Endothelial cell of umbilical vein (primary cell): Measurements from ENCODE around the gene OR10A3. TPM values are rescaled to one million over a fixed set of nuclear protein-coding genes. Genes with fewer than 3 reads are reported as not detected.

Experiments
- BruUV-seq: library from RNA; stranded (reverse); fragments of 400-500 nt; replicated peaks from 2 replicates; lab custom pipeline; 2021; lab: Mats Ljungman, UMichigan
- CTCF ChIA-PET: fragments of 300-600, 350-600 bp; sonication (Branson Sonifier 250); formaldehyde crosslinking; loops from one replicate; lab custom pipeline; 2021; ENCODE audit warnings: antibody characterized with exemption, inconsistent platforms; lab: Charles Lee
- POLR2A ChIA-PET: fragments of 300-600, 350-600 bp; sonication (Branson Sonifier 250); formaldehyde crosslinking; loops from one replicate; lab custom pipeline; 2021; ENCODE audit warnings: antibody characterized with exemption, inconsistent platforms; lab: Charles Lee
- DNase-seq: peaks from one replicate; pipeline ENCODE4 v3.0.0-alpha.2; 2011; ENCODE audit warnings: low read depth, low spot score
- FAIRE-seq: peaks from 2 replicates; lab custom pipeline; 2011; peaks lifted over from hg19 to GRCh38; lab: Jason Lieb, UNC
- H2AFZ ChIP-seq: 2 replicates; pipeline ENCODE4 v1.6.0; 2012; ENCODE audit warnings: low read depth, low read length, control low read depth, inconsistent platforms
- H3K27ac ChIP-seq: 2 replicates; pipeline ENCODE4 v1.5.1; 2011; ENCODE audit warnings: low read depth, mild to moderate bottlenecking, control low read depth, low read length, moderate library complexity; ENCODE audit not compliant: insufficient read depth
- H3K27me3 ChIP-seq, 2 experiments: 2 replicates each; pipeline versions ENCODE4 v1.6.0 to v1.6.1; 2011; ENCODE audit warnings: low read length in 2 of 2, mixed read lengths in 1 of 2; ENCODE audit not compliant: control insufficient read depth in 2 of 2, insufficient read depth in 2 of 2
- H3K36me3 ChIP-seq, 2 experiments: 2 replicates in 1 of 2; 3 replicates in 1 of 2; pipeline ENCODE4 v1.5.1; 2011; ENCODE audit warnings: low read length in 2 of 2, mild to moderate bottlenecking in 1 of 2, moderate library complexity in 1 of 2; ENCODE audit not compliant: control insufficient read depth in 2 of 2, insufficient read depth in 2 of 2; ENCODE audit errors: extremely low read depth in 1 of 2
- H3K4me1 ChIP-seq: 3 replicates; pipeline ENCODE4 v1.5.1; 2011; ENCODE audit warnings: mild to moderate bottlenecking, low read length; ENCODE audit not compliant: control insufficient read depth, insufficient read depth; ENCODE audit errors: extremely low read depth
- H3K4me2 ChIP-seq: 2 replicates; pipeline ENCODE4 v1.6.1; 2011; ENCODE audit warnings: low read length, control low read depth, mixed read lengths; ENCODE audit not compliant: insufficient read depth
- H3K4me3 ChIP-seq, 3 experiments: fragments of 200-600 bp in 1 of 3; sonication (generic), shearing (Covaris generic) in 1 of 3; replicated peaks in 1 of 3; 2 replicates each; pipeline ENCODE4 v1.5.1; 2011 to 2016; ENCODE audit warnings: control low read depth in 3 of 3, low read length in 3 of 3, mild to moderate bottlenecking in 2 of 3, inconsistent platforms in 1 of 3, low read depth in 1 of 3, moderate library complexity in 1 of 3; ENCODE audit not compliant: insufficient read depth in 1 of 3
- H3K79me2 ChIP-seq: 2 replicates; pipeline ENCODE4 v1.6.0; 2012; ENCODE audit warnings: low read length, inconsistent platforms; ENCODE audit not compliant: control insufficient read depth, insufficient read depth
- H3K9ac ChIP-seq: replicated peaks from 2 replicates; pipeline ENCODE3; 2011; ENCODE audit warnings: low read length, control low read depth; ENCODE audit not compliant: insufficient read depth; ENCODE audit errors: extremely low read depth
- H3K9me1 ChIP-seq: replicated peaks from 3 replicates; pipeline ENCODE4 v1.6.0; 2011; ENCODE audit warnings: mild to moderate bottlenecking, low read length; ENCODE audit not compliant: control insufficient read depth, insufficient read depth; ENCODE audit errors: extremely low read depth
- H3K9me3 ChIP-seq: replicated peaks from 2 replicates; pipeline ENCODE4 v1.5.1; 2012; ENCODE audit warnings: low read length, inconsistent platforms; ENCODE audit not compliant: control insufficient read depth, insufficient read depth
- H4K20me1 ChIP-seq: replicated peaks from 2 replicates; pipeline ENCODE3; 2011; ENCODE audit warnings: mild to moderate bottlenecking, low read length; ENCODE audit not compliant: control insufficient read depth, insufficient read depth; ENCODE audit errors: extremely low read depth
- EZH2 ChIP-seq: IDR thresholded peaks from 2 replicates; pipeline ENCODE4 v1.6.1; 2012; ENCODE audit warnings: borderline replicate concordance, low read depth, mild to moderate bottlenecking, moderate library complexity, low read length, inconsistent platforms; ENCODE audit not compliant: severe bottlenecking
- FOS ChIP-seq: IDR thresholded peaks from 2 replicates; pipeline ENCODE4 v1.6.1; 2011; ENCODE audit warnings: mild to moderate bottlenecking, low read length, moderate library complexity, borderline replicate concordance; ENCODE audit not compliant: insufficient read depth
- GATA2 ChIP-seq: IDR thresholded peaks from 2 replicates; pipeline ENCODE4 v1.7.0; 2011; ENCODE audit warnings: low read depth, mild to moderate bottlenecking, moderate library complexity, mixed read lengths, low read length; ENCODE audit not compliant: insufficient read length, insufficient read depth
- JUN ChIP-seq: IDR thresholded peaks from 2 replicates; pipeline ENCODE4 v1.6.1; 2011; ENCODE audit warnings: borderline replicate concordance, low read depth; ENCODE audit not compliant: insufficient read length, insufficient read depth
- MYC ChIP-seq: IDR thresholded peaks from one replicate; pipeline ENCODE4 v1.6.1; 2011; ENCODE audit warnings: mild to moderate bottlenecking, low read depth, low read length
- POLR2A ChIP-seq: IDR thresholded peaks from 2 replicates; pipeline ENCODE4 v1.6.1; 2012; ENCODE audit warnings: low read depth, mild to moderate bottlenecking, control low read depth, low read length
- POLR2AphosphoS5 ChIP-seq: IDR thresholded peaks from 2 replicates; pipeline ENCODE4 v1.6.1; 2012; ENCODE audit warnings: low read depth, mild to moderate bottlenecking, control low read depth, low read length, moderate library complexity; ENCODE audit not compliant: insufficient read depth
- dilution Hi-C: fragments of 300-500 bp; cut with MboI; formaldehyde crosslinking; loops from one replicate; pipeline ENCODE4 v1.15.0; 2019; ENCODE audit warnings: low sequenced_read_pairs; ENCODE audit not compliant: extremely low pct_ligation_motif_present
- intact Hi-C: fragments of 100-400 bp; cut with micrococcal nuclease; formaldehyde crosslinking; loops from one replicate; pipeline ENCODE4 v1.10.0; 2022
- polyA plus RNA-seq, 4 experiments: library from polyadenylated mRNA; depleted of rRNA in 3 of 4; stranded (reverse) in 3 of 4; unstranded in 1 of 4; fragments of >200 nt; gene quantifications; 2 replicates each; pipeline versions ENCODE4 v1.2.1 to v1.2.3, GENCODE V29; 2011 to 2012; ENCODE audit warnings: missing spikeins in 1 of 4
- total RNA-seq: library from RNA; stranded (reverse); gene quantifications from 2 replicates; pipeline ENCODE4 v1.2.3, GENCODE V29; 2021
- TF ChIP-seq, protein P1 (sequence below), 2 donors: IDR thresholded peaks; 1 replicate in 1 of 2; 2 replicates in 1 of 2; pipeline ENCODE4 v1.5.1; 2011; ENCODE audit warnings: low read length in 2 of 2, mild to moderate bottlenecking in 2 of 2, moderate library complexity in 2 of 2, control low read depth in 1 of 2, inconsistent platforms in 1 of 2, low read depth in 1 of 2; ENCODE audit not compliant: insufficient read depth in 1 of 2; ENCODE audit errors: extremely low read depth in 1 of 2
- TF ChIP-seq, protein P2 (sequence below): IDR thresholded peaks from 2 replicates; pipeline ENCODE4 v1.6.1; 2011; ENCODE audit not compliant: insufficient read depth, insufficient read length

Gene OR10A3
- total and polyA plus RNA-seq, 2 donors (not counting 3 experiments of a cell fraction or from before 2014, with no cell fraction given) = not detected

DNA sequence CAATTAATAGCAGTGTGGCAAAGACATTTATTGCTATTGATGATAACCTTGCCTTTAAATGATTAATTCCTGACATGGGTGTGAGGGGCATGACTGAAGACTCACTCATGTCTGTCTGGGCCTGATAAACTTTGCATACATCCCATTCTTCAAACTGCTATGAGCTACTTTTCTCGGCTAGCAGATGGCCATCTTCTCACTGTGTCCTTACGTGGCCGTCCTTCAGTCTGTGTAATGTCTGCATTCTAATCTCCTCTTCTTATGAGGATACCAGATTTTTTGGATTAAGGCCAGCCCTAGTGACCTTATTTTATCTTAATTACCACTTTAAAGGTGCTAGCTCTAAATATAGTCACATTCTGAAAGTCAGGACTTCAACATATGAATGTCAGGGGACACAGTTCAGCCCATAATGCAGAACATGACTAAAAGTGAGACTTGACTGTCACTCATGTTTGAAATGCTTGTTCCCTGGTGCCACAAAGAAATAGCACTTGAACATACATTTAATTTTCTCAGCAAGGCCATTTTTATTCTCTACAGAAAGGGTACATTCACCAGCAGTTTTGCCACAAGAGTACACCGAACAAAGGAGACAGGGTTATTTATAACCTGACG lies 42.7 kb downstream of the OR10A3 start:
- Histone ChIP-seq H3K9ac (no peak overlapping the region), H3K4me2 (no peak overlapping the region), H3K27me3 (peaks cover 0 to 6% of the 10 kb centered on the region in 2 experiments), H3K9me1 (no peaks in the 10 kb centered on the region), H3K36me3 (no peaks in the 10 kb centered on the region), H3K4me1 (no peaks in the 10 kb centered on the region), H3K79me2 (no peaks in the 10 kb centered on the region), H4K20me1 (no peaks in the 10 kb centered on the region), H3K9me3 (no peaks in the 10 kb centered on the region), H3K4me3 (no peak overlapping the region), H2AFZ (no peak overlapping the region), H3K27ac (no peak overlapping the region)
- TF ChIP-seq POLR2AphosphoS5 (no peak), JUN (no peak), EZH2 (no peak), MYC (no peak), POLR2A (no peak), GATA2 (no peak), FOS (no peak)
- TF ChIP-seq, protein P1, sequence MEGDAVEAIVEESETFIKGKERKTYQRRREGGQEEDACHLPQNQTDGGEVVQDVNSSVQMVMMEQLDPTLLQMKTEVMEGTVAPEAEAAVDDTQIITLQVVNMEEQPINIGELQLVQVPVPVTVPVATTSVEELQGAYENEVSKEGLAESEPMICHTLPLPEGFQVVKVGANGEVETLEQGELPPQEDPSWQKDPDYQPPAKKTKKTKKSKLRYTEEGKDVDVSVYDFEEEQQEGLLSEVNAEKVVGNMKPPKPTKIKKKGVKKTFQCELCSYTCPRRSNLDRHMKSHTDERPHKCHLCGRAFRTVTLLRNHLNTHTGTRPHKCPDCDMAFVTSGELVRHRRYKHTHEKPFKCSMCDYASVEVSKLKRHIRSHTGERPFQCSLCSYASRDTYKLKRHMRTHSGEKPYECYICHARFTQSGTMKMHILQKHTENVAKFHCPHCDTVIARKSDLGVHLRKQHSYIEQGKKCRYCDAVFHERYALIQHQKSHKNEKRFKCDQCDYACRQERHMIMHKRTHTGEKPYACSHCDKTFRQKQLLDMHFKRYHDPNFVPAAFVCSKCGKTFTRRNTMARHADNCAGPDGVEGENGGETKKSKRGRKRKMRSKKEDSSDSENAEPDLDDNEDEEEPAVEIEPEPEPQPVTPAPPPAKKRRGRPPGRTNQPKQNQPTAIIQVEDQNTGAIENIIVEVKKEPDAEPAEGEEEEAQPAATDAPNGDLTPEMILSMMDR (IDR thresholded peaks at IDR 0.05; ENCODE audit: extremely low read depth in 1 of 2, insufficient read depth in 1 of 2, low read depth in 1 of 2, low read length in 2 of 2) = no peak
- TF ChIP-seq, protein P2, sequence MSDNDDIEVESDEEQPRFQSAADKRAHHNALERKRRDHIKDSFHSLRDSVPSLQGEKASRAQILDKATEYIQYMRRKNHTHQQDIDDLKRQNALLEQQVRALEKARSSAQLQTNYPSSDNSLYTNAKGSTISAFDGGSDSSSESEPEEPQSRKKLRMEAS = no peak
- no TSS peak for BruUV-seq
- intact Hi-C loops (no loop called here), dilution Hi-C loops (no loop called here)
- no peak for DNase-seq
- ChIA-PET POLR2A (no interaction called here), CTCF (no interaction called here)
- FAIRE-seq = no peak
